Activated gamma-delta T cell treated with Interleukin-2 at 50 U/mL for 16 hours (primary cell): Measurements from ENCODE around the gene TMEM209.
"Not testable (repeated sequence)": the region's sequence is repeated elsewhere in the genome, so short reads cannot be mapped to it uniquely, and the experiment has no call there.

ENCODE experiments used
- DNase-seq: peaks from one replicate; pipeline ENCODE4 v3.0.0-alpha.2; 2020

TMEM209 gene

DNA sequence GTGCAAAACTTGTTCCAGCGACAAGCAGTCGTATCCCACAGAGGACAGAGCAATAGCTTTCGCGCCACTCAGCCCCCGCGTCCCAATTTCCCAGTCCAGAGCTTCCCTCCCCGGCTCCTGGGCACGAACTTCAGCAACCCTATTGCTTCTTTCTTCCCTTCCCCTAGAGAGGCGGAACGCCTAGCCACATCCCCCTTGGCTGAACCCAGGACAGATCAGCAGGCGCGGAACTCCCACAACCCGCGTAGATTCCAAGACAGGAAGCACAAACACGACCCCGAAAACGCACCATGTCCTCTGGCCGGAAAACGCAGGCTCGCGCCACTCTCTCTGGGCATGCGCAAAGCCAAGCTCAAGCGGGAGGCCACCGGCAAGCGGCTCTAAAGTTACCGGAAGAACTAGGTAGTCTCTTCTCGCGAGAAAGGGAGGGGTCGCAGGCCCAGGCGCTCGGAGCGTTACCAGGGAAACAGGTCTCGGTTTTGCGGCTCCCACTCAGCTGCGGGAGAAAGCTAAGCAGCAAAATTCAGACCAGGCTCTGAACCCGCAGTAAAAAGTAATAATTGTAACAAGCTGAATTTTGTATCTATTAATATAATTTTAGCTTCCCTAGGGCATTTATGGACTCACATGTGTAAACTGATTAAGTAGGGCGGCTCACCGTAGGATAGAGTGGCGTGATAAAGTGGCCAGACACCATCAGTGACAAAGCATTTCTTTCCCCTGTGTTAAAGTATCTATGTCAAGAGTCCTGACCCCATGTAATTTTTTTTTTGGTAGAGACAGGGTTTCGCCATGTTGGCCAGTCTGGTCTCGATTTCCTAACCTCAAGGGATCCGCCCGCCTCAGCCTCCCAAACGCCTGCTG, at the start of gene TMEM209:
TMEM209 (minus strand) TSS at position 323 of the 864 bp plus-strand sequence; CDS start at position 292, 31 bp downstream.
- peak; percentile 92 for DNase-seq

DNA sequence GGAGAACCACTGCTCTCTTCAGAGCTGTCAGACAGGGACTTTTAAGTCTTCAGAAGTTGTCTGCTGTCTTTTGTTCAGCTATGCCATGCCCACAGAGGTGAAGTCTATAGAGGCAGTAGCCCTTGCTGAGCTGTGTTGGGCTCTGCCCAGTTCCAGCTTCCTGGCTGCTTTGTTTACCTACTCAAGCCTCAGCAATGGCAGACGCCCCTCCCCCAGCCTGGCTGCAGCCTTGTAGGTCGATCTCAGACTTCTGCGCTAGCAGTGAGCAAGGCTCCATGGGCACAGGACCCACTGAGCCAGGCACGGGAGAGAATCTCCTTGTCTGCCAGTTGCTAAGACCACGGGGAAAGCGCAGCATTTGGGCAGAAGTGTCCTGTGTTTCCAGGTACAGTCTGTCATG, 49.3 kb upstream of the TMEM209 start:
- DNase-seq: no peak

DNA sequence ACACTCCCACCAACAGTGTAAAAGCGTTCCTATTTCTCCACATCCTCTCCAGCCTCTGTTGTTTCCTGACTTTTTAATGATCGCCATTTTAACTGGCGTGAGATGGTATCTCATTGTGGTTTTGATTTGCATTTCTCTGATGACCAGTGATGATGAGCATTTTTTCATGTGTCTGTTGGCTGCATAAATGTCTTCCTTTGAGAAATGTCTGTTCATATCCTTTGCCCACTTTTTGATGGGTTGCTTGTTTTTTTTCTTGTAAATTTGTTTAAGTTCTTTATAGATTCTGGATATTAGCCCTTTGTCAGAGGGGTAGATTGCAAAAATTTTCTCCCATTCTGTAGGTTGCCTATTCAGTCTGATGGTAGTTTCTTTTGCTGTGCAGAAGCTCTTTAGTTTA, 44.4 kb upstream of the TMEM209 start:
- not testable (repeated sequence) for DNase-seq

DNA sequence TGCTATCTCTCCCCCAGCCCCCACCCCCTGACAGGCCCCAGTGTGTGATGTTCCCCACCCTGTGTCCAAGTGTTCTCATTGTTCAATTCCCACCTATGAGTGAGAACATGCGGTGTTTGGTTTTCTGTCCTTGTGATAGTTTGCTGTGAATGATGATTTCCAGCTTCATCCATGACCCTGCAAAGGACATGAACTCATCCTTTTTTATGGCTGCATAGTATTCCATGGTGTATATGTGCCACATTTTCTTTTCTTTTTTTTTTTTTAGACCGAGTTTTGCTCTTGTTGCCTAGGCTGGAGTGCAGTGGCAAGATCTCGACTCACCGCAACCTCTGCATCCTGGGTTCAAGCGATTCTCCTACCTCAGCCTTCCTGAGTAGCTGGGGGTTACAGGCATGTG, 43.6 kb upstream of the TMEM209 start:
- not testable (repeated sequence) for DNase-seq

DNA sequence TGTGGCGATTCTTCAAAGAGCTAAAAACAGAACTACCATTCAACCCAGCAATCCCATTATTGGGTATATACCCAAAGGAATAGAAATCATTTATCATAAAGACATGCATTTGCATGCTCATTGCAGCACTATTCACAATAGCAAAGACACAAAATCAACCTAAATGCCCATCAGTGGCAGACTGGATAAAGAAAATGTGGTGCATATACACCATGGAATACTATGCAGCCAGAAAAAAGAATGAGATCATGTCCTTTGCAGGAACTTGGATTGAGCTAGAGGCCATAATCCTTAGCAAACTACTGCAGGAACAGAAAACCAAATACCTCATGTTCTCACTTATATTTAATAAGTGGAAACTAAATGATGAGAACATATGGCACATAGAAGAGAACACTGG, 41.3 kb upstream of the TMEM209 start:
- DNase-seq: not testable (repeated sequence)

DNA sequence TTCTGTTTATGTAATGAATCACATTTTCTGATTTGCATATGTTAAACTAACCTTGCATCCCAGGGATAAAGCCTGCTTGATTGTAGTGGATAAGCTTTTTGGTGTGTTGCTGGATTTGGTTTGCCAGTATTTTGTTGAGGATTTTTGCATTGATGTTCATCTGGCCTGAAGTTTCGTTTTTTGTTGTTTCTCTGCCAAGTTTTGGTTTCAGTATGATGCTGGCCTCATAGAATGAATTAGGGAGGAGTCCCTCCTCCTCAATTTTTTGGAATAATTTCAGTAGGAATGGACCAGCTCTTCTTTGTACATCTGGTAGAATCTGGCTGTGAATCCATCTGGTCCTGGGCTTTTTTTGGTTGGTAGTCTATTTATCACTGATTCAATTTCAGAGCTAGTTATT, 38.3 kb upstream of the TMEM209 start:
- not testable (repeated sequence) for DNase-seq

DNA sequence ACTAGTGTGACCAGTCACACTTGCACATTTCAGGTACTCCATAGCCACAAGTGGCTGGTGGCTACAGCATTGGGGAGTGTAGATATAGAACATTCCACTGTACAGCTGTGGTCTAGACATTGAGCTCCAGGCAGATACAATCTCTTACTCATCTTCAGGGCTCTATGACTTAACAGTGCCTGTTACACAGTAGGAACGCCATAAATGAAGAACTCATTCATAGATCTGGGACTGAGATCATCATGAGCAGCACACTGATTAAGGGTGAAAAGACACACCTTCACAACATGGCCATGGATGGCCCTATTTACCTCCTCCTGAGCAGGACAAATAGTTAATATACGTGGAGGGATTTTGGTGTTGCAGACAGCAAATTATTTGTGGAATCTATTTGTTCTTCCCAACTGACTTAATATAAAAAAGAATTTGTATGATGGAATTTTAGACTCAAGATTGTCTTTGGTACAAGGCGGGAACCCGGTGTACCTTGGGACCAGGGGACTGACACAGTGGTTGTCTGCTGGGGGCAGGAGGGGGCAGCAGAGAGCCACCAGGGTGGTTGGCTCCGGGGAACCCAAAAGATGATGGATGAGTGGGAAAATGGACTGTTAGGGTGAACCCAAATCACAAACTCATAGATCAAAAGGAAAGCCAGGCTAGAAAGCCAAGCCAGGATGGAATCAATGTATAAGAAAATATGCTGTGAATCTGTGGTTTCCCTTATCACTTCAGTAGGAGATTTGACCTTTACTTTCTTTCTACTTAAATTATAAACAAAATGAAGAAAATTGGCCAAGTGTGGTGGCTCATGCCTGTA, 37.2 kb upstream of the TMEM209 start:
- DNase-seq: peak; percentile 37

DNA sequence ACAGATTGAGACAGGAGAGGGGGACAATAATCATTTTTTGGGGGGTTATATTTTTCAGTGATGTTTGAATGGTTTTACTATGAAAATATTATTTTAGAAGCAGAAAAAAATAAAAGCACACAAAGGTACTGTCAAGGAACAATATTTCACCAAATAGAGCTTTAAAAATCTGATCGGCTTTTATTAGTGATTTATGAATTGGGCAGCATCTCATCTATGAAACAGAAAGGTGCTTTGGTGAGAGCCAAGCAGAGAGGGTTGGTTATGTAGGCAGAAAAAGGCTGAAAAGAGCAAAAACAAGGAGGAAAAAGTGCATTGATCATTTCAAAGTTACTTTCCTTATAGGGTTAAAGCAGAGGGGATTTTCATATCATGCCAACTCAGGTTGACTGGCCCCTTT, 35.0 kb upstream of the TMEM209 start:
- no peak for DNase-seq

DNA sequence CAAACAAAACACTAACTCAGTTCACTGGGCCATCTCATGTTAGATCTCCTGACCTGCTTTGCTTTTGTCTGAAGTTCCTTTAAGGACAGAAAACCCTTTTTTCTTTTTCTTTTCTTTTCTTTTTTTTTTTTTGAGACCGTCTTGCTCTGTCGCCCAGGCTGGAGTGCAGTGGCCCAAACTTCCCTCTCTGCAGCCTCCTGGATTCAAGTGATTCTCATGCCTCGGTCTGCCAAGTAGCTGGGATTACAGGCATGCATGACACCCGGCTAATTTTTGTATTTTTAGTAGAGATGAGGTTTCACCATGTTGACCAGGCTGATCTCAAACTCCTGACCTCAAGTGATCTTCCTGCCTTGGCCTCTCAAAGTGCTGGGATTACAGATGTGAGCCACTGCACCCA, 31.2 kb upstream of the TMEM209 start:
- not testable (repeated sequence) for DNase-seq

DNA sequence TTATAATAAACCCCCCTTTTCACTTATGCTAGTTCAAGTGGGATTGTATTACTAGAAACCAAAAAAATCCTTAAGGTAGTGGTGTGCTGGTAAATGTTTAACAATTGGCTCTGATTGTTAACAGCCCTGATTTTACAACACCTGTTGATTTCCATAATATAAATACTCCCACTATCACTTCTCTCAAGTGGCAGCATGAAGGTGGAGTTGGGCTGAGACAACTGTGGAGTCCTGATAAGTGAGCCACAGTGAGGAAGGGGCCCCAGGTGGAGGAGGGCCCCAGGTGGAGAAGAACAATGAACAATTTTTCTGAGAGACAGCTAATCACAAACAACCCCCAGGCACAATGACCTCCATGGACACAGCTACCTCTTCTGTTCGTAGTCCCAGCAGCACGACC, 28.9 kb upstream of the TMEM209 start:
- no peak for DNase-seq

DNA sequence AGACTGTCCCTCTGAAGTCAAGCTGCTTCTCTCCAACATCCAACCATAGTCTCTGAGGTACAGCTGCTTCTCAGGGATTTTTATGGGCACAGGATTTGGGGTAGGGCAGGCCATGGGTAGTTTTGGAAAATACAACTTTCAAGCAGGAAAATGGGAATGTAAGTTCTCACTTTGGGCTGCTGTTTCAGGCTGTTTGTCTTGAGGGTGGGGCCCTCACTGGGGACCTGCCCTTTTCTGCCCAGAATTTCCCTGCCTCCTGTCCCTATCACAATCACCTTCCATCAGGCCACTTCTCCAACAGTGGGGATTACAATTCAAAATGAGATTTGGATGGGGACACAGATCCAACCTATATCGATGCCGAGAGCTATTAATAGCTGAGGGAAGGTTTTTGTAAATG, 27.0 kb upstream of the TMEM209 start:
- DNase-seq: no peak

DNA sequence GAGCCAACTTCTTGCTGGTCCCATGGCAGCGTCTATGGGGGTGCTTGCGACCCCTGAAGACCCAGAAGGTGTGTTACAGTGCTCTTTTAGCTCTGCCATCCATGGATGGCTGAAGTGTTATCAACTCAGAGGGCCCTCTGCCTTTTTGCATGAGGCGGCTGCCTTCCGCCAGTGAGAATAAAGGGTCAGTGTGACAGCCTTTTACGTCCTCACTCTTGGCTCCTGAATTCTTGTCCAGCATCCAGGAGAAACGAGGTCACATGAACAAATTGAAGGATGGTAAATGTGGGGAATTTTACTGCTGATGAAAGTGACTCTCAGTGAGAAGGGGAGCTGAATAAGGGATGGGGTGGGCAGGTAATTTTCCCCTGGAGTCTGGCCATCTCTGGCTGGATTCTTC, 26.6 kb upstream of the TMEM209 start:
- no peak for DNase-seq

DNA sequence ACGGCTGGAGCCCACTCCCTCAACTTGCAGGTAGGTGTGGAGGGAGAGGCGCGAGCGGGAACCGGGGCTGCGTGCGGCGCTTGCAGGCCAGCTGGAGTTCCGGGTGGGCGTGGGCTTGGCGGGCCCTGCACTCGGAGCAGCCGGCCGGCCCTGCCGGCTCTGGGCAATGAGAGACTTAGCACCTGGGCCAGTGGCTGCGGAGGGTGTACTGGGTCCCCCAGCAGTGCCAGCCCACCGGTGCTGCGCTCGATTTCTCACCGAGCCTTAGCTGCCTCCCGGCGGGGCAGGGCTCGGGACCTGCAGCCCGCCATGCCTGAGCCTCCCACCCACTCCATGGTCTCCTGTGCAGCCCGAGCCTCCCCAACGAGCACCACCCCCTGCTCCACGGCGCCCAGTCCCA, 24.8 kb upstream of the TMEM209 start:
- not testable (repeated sequence) for DNase-seq

DNA sequence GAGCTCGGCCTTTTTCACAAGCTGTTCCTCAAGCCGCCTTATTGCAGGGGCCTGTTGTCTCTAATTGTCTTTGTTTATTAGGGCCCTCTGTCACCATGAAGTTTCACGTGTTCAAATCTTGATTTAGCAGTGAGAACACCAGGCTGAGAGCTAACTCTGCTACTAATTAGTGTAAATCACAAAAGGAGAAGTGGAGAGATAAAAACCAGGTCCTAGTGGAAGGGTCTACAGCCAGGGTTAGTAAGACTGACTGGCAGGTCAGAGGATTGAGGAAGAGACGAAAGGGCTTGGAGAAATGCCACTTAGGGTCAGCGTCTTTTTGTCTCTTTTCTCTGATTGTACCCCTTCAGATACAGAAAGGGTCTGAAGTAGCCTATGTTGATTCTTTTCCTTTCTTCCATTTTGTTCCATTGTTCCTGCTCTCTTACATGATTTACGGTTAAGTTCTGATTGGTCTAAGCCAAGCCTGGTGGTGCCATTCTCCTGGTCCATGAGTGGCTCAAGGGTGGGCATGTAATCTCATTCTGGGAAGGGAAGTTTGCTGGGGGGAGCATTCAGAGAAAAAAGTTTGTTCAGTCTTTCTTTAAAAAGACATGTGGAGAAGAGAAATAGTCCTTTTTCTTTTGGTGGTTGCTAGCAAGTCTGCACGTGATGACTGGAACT, 23.8 kb upstream of the TMEM209 start:
- DNase-seq: no peak

DNA sequence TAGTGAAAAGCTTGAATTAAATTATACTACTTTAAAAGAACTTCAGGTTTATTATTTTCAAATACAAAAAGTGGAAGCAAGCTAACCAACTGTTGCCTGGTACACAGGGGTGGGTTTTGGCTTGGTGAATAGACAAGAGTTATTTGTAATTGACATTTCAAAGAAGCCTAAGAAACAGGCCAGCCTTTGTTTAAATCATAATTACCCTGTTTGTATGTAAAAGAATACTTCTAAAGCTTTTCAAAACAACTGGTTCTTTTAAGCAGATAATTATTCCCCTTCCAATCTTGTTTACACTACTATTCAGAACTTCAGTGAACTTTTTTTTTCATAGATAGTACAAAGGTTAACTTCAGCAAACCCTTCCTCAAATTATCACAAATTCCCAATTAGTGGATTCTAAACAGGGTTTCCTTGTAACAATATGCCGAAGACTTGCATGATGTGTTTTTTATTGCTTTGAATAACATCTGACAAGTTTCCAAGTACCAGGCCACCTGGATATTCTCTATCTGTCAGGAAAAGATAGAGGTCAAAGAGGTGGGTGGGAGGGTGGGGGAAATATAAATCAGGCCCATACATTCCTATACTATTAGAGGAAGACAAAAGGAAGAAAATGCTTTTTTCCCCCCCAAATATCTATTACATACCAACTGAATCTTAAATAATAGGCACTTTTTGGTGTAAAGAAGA, 22.8 kb upstream of the TMEM209 start:
- no peak for DNase-seq

DNA sequence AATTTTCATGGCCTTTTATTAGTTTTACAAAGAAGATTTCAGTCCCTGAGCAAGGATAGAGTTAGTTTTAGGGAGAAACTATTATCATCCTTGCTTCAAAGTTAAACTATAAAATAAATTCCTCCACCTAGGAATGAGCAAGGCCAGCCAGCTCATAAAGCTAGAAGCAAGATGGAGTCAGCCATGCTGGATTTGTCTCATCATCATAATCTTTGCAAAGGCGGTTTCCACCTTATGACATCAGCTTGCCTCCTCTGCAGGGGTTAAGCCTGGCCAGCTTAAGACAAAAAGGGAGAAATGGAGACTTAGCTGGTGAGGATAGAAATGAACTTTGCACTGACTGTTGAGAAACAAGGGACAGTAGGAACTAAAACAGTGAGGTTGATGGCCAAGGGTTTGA, 21.1 kb upstream of the TMEM209 start:
- DNase-seq: no peak

DNA sequence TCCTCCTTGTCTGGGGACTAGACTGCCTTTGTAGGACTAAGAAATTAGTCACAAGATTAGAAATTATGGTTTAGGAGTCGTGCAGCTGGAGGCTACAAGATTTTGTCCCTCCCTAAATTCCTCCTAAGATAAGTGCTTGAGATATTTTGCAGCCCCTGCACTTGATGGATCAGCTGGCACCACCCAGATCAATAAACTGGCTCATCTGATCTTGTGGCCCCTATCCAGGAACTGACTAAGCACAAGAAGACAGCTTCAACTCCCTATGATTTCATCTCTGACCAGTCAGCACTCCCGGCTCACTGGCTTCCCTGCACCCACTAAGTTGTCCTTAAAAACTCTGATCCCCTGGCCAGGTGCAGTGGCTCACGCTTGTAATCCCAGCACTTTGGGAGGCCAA, 19.7 kb upstream of the TMEM209 start:
- not testable (repeated sequence) for DNase-seq

DNA sequence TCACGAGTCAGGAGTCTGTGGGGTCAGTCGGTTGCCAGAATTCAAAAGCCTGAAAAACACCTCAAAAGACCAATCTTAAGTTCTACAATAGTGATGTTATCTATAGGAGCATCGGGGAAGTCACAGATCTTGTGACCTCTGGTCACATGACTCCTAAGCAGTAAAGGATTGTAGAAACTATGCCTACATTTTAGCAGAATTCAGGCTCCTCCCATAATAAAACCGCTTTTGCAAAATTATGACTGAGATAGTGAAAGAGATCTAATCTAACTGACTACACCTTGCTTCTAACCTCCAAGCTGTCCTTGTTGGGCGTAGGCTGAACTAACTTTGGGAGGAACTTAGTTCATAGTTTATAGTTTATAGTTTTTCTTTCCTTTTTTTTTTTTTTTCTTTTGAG, 19.0 kb upstream of the TMEM209 start:
- no peak for DNase-seq

DNA sequence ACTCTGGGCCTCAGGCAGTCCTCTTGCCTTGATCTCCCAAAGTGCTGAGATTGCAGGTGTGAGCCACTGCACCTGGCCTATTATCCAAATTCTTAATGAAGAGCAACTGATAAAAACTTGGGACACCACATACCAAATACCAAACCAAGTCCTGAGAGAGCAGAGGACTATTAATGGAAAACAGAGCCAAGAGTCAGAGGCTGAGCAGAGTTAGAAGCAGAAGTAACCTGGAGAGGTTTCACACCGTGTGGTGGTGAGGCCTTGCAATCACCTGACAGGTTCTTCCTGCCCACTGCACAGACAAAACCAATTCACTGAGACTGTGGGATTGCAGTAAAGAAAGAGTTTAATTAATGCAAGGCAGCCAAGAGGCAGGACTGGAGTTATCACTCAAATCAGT, 18.4 kb upstream of the TMEM209 start:
- DNase-seq: no peak

DNA sequence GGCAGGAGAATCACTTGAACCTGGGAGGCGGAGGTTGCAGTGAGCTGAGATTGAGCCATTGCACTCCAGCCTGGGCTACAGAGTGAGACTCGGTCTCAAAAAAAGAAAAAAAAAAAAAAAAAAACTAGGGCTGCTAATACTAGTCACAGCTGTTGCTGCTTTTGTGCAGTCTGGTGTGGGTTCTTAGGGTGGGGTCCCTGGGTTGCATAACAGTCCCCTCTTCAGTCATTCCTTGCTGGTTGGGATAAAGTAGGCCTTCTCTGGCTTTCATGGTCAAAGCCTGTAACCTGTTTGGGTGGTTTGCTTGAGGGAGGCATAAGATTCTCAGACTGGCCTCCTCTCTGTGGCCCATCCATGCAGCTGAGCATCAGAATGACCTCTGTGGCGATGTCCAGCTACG, 16.5 kb upstream of the TMEM209 start:
- DNase-seq: no peak

DNA sequence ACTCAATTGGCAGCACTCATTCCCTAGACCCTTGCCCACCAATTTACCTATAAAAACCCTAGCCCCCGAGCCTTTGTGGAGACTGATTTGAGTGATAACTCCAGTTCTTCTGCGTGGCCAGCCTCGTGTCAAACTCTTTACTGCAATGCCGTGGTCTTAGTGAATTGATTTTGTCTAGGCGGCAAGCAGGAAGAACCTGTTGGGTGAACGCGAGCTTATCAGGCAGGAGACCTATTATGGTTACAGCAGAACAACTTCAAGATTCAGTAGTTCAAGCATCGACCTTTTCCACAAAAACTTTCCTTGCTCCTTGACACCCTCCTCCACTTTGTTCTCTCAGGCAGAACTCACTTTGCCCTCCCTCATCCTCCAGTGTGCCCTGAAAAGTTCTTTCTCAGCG, 14.7 kb upstream of the TMEM209 start:
- DNase-seq: no peak

DNA sequence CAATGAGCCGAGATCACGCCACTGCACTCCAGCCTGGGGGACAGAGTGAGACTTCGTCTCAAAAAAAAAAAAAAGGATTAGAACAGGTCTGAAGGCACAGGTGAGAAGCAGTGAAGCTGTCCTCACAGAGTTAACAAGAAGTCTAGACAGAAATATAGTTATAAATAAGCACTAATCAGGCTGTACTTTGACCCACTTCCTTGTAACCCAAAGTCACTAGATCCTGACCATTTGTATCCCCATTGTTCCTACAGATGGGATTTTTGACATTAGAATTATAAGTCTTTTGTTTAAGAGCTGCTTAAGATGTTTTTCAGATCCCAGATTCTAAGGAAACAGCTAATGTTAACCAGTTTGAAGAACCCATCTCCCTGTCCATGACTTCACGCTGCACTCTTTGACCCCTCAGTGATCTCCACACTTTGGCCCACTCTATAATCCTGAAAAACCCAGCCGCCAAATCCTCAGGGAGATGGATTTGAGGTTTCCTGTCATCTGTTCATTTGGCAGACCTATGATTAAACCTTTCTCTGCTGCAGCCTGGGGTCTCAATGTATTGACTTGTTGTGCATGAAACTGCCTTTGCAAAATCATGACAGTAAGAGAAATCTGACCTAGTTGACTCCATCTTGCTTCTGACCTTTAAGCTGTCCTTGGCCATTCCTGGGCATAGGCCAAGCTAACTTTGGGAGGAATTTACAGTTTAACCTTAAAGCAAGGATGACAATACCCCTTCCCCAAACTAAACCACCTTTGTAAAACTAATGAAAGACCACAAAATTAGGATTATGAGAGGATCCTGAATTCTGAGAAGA, 13.8 kb upstream of the TMEM209 start:
- DNase-seq: no peak
